ENCODE measurements around the gene SUCLA2.
A peak's percentile ranks its signal among the peaks of the same experiment; 100 is the strongest.
"Not testable (repeated sequence)": the region's sequence is repeated elsewhere in the genome, so short reads cannot be mapped to it uniquely, and the experiment has no call there.

The SUCLA2 gene

DNA sequence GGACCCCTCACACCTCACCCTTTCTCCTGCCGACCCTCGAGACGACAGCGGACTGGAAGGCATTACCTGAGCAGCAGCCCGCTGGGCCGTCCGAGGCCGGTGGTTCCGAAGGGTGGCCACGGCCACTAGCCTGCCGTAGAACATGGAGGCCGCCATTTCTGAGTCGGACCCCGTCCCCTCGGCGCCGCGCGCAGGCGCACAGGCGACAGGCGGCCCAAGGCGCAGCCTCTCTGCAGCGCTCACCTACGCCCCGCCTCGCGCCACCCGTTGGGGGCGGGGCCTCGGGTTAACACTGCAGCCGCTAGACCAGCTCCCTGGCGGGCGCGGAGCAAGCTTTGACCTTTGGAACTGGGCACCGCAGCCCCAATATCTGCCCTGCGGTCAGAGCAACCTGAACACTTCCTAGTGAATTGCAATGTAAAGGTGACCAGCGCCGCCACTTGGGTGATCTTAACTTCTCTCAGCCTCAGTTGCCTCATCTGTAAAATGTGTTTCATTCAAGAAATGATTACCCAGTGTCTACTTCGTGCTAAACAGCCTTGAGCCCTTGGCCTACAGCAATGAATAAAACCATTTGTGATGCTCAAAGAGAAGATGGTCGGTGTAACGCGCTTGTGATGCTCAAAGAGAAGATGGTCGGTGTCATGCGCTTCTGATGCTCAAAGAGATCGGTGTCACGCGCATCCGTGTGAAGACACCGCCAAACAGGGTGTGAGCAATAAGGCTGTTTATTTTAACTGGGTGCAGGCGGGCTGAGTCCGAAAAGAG is at the start of gene SUCLA2:
TSS of gene SUCLA2 (minus strand) at position 160 of the 768 bp plus-strand sequence. CDS start at position 156, 4 bp downstream.
- peak; percentile 77 to 86 for DNase-seq (ENCODE audit: low read depth in 2 of 2)

DNA sequence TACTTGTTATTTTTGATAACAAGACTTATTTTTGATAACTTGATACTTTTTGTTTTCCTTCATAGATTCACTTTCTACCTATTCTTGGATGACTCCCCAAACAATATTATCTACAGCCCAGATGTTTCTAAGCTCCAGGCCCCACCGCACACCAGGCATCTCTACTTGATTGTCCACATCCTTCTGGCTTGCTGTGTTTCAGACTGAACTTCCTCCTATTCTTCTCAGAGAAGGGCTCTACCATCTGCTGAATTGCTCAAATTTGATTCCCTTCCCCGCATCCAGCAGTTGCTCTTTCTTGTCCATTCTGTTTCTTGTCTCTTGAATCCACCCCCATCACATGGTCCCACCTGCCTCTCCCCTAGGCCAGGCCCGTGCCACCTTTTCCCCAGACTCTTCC is 49.5 kb upstream of the SUCLA2 start:
- no peak for DNase-seq (ENCODE audit: low read depth in 2 of 2)

GRCh38 chr13:48043789-48044503 is 42.9 kb upstream of the SUCLA2 start:
- DNase-seq (ENCODE audit: low read depth in 2 of 2): no peak

DNA sequence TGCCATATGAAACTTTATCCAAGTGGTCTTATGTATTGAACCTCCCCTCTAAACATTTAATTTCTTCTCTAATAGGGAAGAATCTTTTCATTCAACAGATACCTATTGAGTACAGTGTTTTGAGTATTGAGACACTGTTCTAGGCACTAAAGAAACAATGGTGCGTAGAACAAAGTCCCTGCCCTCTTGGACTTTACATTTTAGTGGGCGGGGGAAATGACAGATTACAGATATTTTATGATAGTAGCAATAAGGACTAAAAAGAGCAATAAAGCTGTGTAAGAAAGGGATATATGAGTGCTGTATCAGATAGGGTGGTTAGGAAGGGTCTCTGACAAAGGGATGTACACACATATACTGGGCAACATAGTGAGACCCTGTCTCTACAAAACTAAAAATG is 41.8 kb upstream of the SUCLA2 start:
- DNase-seq (ENCODE audit: low read depth in 2 of 2): no peak

GRCh38 chr13:48040896-48041295 is 39.8 kb upstream of the SUCLA2 start:
- no peak for DNase-seq (ENCODE audit: low read depth in 2 of 2)

DNA sequence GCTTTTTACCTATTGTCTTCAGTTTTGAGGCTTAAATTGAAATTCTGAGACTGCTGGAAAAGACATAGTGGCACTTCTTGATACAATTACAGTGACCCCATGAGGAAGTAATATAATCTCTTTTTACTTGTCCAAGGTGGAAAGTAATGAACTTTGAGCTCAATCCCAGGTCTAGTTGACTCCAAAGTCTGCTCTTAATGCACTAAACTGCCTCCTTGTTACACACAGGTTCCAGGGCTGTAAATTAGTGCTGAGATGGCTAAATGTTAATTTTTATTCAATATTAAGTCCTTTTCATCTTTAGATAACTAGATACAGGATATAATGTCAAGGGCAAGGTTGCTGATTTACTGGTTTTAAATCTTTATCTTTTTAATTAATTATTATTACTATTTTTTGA is 39.0 kb upstream of the SUCLA2 start:
- no peak for DNase-seq (ENCODE audit: low read depth in 2 of 2)

DNA sequence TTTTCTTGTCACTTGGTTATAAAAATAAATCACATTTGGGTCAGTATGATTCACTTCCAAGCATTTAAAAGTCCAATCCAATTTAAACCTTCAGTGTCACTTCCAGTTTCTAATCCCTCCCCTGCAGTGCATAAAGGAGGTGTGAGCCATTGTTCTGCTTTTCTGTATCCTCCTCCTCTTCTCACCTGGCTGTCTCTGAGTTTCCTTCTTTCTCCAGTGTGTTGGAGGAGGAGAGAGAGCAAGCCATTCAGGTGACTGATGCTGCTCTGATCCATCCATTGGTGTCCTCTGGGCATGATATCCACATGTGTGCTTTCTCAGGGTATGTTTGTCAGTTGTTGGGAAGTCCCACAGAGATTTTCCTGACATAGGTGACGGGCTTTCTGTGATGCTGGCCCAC is 37.7 kb upstream of the SUCLA2 start:
- DNase-seq (ENCODE audit: low read depth in 2 of 2): no peak

- DNase-seq (ENCODE audit: low read depth in 2 of 2): peak; percentile 82 to 87
These were observed 36.5 kb upstream of the SUCLA2 start, which contains the start of gene NUDT15 for GRCh38 chr13:48037346-48038173. Gene NUDT15 (plus strand): TSS chr13:48037726. CDS start chr13:48037747, 21 bp downstream.

GRCh38 chr13:48029859-48030258 is 28.8 kb upstream of the SUCLA2 start:
- DNase-seq (ENCODE audit: low read depth in 2 of 2): no peak

GRCh38 chr13:48028066-48028465 is 27.0 kb upstream of the SUCLA2 start:
- DNase-seq (ENCODE audit: low read depth in 2 of 2): no peak

- no peak for DNase-seq (ENCODE audit: low read depth in 2 of 2)
These were observed 18.7 kb upstream of the SUCLA2 start for GRCh38 chr13:48019796-48020195.

GRCh38 chr13:48018637-48019036 is 17.6 kb upstream of the SUCLA2 start:
- DNase-seq (ENCODE audit: low read depth in 2 of 2): no peak

- no peak for DNase-seq (ENCODE audit: low read depth in 2 of 2)
These were observed 13.3 kb upstream of the SUCLA2 start for GRCh38 chr13:48014359-48014758.

GRCh38 chr13:48012668-48013067 is 11.6 kb upstream of the SUCLA2 start:
- DNase-seq (ENCODE audit: low read depth in 2 of 2): no peak

DNA sequence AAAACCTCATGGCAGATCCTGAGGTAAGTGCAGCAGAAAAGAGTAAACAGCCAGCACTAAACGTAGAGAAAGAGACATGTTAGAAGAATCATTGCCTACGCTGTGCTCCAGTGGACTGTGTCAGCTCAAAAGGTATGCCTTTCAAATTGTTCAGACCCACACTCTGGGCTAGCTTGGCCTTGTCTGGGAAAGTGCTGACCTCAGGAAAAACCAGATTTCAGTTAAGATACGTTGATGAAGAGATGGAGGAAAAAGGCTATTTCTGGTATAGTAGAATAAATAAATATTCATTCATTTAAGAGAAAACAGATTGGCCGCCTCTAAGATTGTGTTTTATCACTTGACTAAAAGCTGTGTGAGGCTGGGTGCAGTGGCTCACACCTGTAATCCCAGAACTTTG is 9.6 kb upstream of the SUCLA2 start:
- DNase-seq (ENCODE audit: low read depth in 2 of 2): no peak

GRCh38 chr13:48009284-48009683 is 8.2 kb upstream of the SUCLA2 start:
- DNase-seq (ENCODE audit: low read depth in 2 of 2): no peak

GRCh38 chr13:48006396-48006795 is 5.3 kb upstream of the SUCLA2 start:
- DNase-seq (ENCODE audit: low read depth in 2 of 2): no peak

DNA sequence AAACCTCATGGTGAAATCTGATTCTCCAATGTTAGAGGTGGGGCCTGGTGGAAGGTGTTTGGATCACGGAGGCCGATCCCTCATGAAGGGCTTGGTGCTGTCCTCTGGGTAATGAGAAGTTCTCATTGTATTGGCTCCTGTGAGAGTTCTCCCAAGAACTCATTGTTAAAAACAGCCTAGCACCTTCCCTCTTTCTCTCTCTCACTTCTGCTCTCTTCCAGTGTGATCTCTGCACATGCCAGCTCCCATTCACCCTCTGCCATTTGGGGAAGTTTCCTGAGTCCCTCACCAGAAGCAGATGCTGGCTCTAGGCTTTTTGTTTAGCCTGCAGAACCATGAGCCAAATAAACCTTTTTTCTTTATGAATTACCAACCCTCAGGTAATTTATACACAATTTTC is 3.1 kb upstream of the SUCLA2 start:
- no peak for DNase-seq (ENCODE audit: low read depth in 2 of 2)

GRCh38 chr13:48001999-48002398 is 926 bp upstream of the SUCLA2 start:
- DNase-seq (ENCODE audit: low read depth in 2 of 2): not testable (repeated sequence)

- no peak for DNase-seq (ENCODE audit: low read depth in 2 of 2)
These were observed 437 bp downstream of the SUCLA2 start for GRCh38 chr13:48000559-48001113.

DNA sequence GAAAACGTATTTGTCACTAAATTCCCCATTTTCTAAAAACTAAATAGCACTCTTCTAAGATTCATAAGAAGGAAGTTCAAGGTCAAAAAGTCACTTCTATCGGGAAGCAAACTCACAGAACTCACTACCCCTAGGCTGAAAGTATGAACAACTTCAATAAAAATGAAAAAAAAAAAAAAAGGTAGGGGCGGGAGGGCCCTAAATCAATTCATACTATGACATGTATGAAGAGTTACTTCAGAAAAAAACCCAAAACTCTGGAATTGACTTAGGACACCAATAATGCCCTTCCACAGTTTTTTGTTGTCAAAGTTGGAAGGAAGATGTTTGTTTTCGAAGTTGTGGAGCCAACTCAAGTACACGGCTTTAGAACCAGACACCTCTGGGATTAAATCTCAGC is 1.1 kb downstream of the SUCLA2 start:
- no peak for DNase-seq (ENCODE audit: low read depth in 2 of 2)

DNA sequence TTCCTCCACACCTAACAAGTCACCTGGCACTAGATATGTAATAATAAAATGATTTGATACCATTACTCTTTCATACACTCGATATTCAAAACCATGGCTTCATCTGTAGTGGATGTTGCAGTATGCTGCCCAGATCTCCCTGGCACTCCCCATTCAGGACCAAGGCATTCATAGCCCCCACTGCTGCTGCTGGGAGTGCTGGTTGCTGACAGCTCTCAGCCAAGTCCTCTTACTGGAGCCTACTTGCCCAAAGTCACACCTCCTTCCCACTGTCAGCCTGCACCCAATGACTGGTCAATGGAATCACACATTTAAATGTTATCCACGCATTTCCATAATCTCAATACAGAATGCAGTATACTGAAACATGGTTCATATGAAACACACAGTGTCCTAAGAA is 3.7 kb downstream of the SUCLA2 start:
- DNase-seq (ENCODE audit: low read depth in 2 of 2): no peak
